ENCODE results near the gene CCDC69. TPM values are rescaled to one million over a fixed set of nuclear protein-coding genes. Genes with fewer than 3 reads are reported as not detected.

CCDC69 gene
- total RNA-seq, 1 donor from 2014 or later: 0.79 TPM

- TF ChIP-seq CTCF (IDR thresholded peaks at IDR 0.05; ENCODE audit: insufficient read depth, low read length, severe bottlenecking): no peak
- Histone ChIP-seq H3K27me3 (ENCODE audit: control insufficient read depth, insufficient read depth, low read length) (no peaks in the 10 kb centered on the region), H3K4me3 (ENCODE audit: low read depth, low read length) (no peak overlapping the region), H3K36me3 (ENCODE audit: control insufficient read depth, insufficient read depth, low read length) (no peaks in the 10 kb centered on the region)
- DNase-seq (ENCODE audit: low read depth) (no peak), FAIRE-seq (no peak)
Observed at GRCh38 chr5:151154931-151155774, 68.7 kb downstream of the CCDC69 start.

- FAIRE-seq (no peak), DNase-seq (ENCODE audit: low read depth) (no peak)
- Histone ChIP-seq H3K27me3 (ENCODE audit: control insufficient read depth, insufficient read depth, low read length) (no peaks in the 10 kb centered on the region), H3K36me3 (ENCODE audit: control insufficient read depth, insufficient read depth, low read length) (no peaks in the 10 kb centered on the region), H3K4me3 (ENCODE audit: low read depth, low read length) (no peak overlapping the region)
- TF ChIP-seq CTCF (IDR thresholded peaks at IDR 0.05; ENCODE audit: insufficient read depth, low read length, severe bottlenecking): no peak
Observed at GRCh38 chr5:151153766-151154272, 70.1 kb downstream of the CCDC69 start.

- FAIRE-seq (no peak), DNase-seq (ENCODE audit: low read depth) (no peak)
- TF ChIP-seq CTCF (IDR thresholded peaks at IDR 0.05; ENCODE audit: insufficient read depth, low read length, severe bottlenecking): no peak
- Histone ChIP-seq H3K4me3 (ENCODE audit: low read depth, low read length) (no peak overlapping the region), H3K27me3 (ENCODE audit: control insufficient read depth, insufficient read depth, low read length) (no peaks in the 10 kb centered on the region), H3K36me3 (ENCODE audit: control insufficient read depth, insufficient read depth, low read length) (no peaks in the 10 kb centered on the region)
Observed at GRCh38 chr5:151153300-151153699, 70.6 kb downstream of the CCDC69 start.

GRCh38 chr5:151151793-151152192 is 72.1 kb downstream of the CCDC69 start:
- FAIRE-seq (no peak), DNase-seq (ENCODE audit: low read depth) (no peak)
- H3K36me3 ChIP-seq (ENCODE audit: control insufficient read depth, insufficient read depth, low read length): no peaks in the 10 kb centered on the region
- TF ChIP-seq CTCF (IDR thresholded peaks at IDR 0.05; ENCODE audit: insufficient read depth, low read length, severe bottlenecking): no peak
- H3K4me3 ChIP-seq (ENCODE audit: low read depth, low read length): no peak overlapping the region
- H3K27me3 ChIP-seq (ENCODE audit: control insufficient read depth, insufficient read depth, low read length): no peaks in the 10 kb centered on the region

GRCh38 chr5:151151263-151151660 is 72.6 kb downstream of the CCDC69 start:
- no peak for DNase-seq (ENCODE audit: low read depth)
- H3K4me3 ChIP-seq (ENCODE audit: low read depth, low read length): no peak overlapping the region
- FAIRE-seq: no peak
- TF ChIP-seq CTCF (IDR thresholded peaks at IDR 0.05; ENCODE audit: insufficient read depth, low read length, severe bottlenecking): no peak
- H3K27me3 ChIP-seq (ENCODE audit: control insufficient read depth, insufficient read depth, low read length): no peaks in the 10 kb centered on the region
- H3K36me3 ChIP-seq (ENCODE audit: control insufficient read depth, insufficient read depth, low read length): no peaks in the 10 kb centered on the region
